GM19240 (cell line): ENCODE data around the gene CADM4.
"Not testable (repeated sequence)": the region's sequence is repeated elsewhere in the genome, so short reads cannot be mapped to it uniquely, and the experiment has no call there.

Experiments used
- DNase-seq: peaks from one replicate; pipeline ENCODE4 v3.0.0; 2011; ENCODE audit warnings: low spot score; ENCODE audit not compliant: insufficient read length

Gene CADM4, protein sequence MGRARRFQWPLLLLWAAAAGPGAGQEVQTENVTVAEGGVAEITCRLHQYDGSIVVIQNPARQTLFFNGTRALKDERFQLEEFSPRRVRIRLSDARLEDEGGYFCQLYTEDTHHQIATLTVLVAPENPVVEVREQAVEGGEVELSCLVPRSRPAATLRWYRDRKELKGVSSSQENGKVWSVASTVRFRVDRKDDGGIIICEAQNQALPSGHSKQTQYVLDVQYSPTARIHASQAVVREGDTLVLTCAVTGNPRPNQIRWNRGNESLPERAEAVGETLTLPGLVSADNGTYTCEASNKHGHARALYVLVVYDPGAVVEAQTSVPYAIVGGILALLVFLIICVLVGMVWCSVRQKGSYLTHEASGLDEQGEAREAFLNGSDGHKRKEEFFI

DNA sequence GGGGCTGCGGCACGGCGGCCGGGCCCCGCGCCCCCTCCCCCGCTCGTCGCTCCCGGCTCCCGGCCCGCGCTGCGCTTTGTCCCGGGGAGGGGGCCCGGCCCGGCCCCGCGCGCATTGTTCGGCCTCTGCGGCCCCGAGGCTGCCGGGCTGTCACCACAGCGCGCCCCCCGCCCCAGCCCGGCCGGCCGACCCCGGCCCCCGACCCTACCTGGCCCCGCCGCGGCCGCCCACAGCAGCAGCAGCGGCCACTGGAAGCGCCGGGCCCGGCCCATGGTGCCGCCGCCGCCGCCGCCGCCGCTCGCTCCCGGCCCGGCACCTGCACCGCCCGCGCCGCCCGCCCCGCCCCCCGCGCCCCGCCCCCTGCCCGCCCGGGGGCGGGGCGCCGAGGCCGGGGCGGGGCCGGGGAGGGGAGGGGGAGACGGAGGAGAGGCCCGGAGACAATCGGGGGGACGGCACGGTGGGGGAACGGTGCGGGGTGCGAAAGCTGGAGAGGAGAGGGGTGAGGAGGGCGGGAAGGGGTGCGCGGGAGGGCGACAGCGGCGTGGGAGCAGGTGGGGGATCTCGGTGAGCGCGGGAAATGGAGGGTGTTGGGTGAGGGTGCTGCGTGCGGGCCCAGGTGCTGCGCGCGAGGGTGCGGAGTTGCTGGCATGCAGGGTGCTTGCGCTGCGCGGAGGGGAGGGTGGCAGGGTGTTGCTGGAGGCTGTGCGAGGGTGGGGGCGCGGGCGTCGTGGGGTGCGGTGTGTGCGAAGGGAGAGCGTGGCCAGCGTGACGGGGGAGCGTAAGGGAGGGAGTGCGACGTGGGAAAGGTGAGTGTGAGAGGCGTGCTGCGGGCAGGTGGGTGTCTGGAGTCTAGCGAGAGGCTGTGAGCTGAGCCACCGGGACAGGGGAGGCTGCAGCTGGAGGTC, at the start of gene CADM4:
TSS of gene CADM4 (minus strand) at position 332 of the 905 bp plus-strand sequence. CDS start at position 272, 60 bp downstream.
- no peak for DNase-seq

- no peak for DNase-seq
These were observed 48.5 kb upstream of the CADM4 start for GRCh38 chr19:43688059-43688701.

GRCh38 chr19:43687660-43687997, 48.0 kb upstream of the CADM4 start:
- no peak for DNase-seq

- DNase-seq, result no peak
These were observed 44.7 kb upstream of the CADM4 start for GRCh38 chr19:43684326-43684725.

- DNase-seq, result no peak
These were observed 44.3 kb upstream of the CADM4 start for GRCh38 chr19:43683905-43684304.

DNA sequence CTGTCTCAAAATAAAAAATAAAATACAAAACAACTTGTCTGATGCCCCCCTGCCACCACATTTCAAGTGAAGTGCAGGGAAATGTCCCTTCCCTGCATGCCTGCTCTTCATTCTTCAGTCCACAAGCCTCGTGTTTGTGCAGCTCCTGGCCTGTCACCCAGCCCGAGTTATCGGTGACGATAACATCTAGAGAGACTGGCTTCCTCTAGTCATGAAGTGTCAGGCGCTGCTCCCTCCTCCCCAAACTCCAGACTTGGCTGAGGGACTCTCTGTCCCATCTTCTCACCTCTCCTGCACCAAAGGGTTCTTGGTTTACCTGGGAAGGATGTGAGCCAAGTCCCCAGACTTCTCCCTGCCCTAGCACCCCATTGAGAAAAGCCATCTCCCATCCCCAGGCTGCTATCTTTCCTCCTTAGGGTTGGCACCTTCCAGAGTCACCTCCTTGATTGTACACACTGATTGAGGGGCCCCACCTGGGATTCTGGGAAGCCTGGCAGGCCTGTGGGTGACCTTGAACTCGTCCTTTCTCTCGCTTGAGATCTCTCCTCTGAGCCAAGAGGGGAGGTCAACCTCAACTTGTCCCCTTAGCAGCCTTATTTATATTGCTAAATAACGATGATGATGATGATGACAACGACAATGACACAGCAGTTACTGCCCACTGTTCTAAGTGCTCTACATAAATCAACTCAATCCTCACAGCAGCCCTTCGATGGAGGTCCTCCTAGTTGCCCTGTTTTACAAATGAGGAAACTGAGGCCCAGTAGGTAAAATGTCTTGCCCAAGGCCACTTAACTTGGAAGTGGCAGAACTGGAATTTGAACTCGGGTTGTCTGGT, 43.4 kb upstream of the CADM4 start:
- DNase-seq, result no peak

DNA sequence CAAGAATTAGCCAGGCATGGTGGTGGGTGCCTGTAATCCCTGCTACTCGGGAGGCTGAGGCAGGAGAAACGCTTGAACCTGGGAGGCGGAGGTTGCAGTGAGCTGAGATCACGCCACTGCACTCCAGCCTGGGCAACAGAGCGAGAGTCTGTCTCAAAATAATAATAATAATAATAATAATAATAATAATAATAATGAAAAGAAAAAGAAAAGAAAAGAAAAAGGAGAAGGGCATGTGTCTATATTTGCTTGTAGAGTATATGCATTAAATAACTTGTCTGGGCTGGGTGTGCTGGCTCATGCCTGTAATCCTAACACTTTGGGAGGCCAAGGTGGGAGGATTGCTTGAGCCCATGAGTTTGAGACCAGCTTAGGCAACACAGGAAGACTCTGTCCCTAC, 42.6 kb upstream of the CADM4 start:
- DNase-seq, result not testable (repeated sequence)

- DNase-seq, result no peak
These were observed 42.2 kb upstream of the CADM4 start for GRCh38 chr19:43681821-43682220.

DNA sequence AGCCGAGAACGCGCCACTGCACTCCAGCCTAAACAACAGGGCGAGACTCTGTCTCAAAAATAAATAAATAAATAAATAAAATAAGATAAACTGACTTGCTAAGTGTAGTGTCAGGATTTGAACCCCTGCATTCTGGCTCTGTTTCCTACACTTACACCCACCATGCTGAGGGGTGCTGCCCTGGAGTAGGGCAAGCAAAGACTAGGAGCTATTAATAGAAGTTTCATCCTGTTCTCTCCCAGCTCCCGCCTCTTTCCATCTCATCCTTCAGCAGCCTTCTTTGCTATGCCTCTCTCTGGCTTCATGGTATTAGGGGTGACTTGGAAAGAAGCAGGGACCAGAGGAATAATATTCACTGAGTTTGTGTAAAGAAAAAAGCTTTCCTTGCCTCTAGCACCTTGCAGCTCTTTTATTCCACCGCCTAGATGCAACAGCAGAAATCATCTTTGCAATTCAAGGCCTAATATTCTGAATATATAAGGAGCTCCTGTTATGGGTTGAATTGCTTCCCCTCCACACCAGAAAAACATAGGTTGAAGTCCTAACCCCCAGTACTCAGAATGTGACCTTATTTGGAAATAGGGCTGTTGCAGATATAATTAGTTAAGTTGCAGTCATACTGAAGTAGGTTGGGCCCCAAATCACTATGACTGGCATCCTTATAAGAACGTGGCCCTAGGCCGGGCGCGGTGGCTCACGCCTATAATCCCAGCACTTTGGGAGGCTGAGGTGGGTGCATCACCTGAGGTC, 39.0 kb upstream of the CADM4 start:
- DNase-seq, result no peak

- no peak for DNase-seq
These were observed 36.3 kb upstream of the CADM4 start for GRCh38 chr19:43675906-43676305.

DNA sequence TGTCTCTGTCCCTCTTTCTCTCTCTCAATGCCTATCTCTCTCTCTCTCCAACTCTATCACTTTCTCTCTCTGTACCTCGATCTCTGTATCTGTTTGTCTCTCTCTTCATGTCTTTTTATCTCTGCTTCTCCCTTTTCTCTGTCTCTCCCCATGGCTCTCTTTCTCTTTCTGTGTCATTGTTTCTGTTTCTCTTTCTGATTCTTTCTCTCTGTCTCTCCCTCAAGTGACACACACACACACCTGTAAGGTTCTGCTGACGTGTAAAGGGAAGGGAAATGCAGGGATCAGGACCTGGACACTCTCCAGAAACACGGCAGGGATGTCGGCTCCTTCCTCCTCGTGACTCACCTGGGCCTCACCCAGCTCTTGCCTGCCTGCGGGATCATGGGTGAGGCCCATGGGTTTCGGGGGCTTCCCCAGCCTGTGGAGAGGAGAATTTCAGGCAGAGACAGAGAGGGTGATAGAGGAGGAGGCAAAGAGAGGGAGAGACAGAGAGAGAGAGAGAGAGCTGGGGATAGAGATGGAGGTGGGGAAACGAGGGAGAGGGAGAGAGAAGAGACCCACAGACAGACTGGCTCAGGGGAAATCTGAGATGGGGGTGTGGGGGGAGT, 35.7 kb upstream of the CADM4 start:
- DNase-seq, result no peak

- no peak for DNase-seq
These were observed 34.9 kb upstream of the CADM4 start for GRCh38 chr19:43674596-43674995.

DNA sequence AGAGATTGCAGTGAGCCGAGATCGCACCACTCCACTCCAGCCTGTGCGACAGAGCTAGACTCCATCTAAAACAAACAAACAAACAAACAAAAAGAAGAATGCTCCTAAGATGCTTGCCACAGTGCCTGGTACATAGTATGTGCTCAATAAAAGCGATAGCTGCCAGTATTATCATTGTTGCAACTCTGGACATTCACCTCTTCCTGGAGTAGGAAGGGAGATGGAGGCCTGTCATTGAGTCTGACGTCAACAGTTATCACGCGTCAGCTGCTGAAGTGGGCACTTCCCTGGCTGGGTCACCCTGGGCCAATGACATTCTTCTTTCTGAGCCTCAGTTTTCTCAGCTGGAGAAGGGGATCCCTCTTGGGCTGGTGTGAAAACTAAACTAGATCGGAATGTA, 34.5 kb upstream of the CADM4 start:
- DNase-seq, result no peak

DNA sequence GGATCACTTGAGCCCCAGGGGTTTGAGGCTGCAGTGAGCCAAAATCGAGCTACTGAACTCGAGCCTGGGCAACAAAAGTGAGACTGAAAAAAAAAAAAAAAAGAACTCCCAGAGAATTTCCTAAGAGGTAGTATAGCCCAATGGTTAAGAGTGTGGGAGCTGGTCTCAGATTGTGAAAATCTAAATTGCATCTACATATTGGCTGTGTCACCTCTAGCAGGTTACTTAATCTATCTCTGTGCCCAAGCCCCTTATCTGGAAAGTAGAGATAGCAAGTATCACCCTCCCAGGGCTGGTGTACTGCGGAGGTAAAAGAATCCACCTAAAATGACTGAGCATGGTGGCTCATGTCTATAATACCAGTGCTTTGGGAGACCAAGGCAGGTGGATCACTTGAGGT, 34.0 kb upstream of the CADM4 start:
- DNase-seq, result no peak

- no peak for DNase-seq
These were observed 32.5 kb upstream of the CADM4 start for GRCh38 chr19:43672061-43672679.

DNA sequence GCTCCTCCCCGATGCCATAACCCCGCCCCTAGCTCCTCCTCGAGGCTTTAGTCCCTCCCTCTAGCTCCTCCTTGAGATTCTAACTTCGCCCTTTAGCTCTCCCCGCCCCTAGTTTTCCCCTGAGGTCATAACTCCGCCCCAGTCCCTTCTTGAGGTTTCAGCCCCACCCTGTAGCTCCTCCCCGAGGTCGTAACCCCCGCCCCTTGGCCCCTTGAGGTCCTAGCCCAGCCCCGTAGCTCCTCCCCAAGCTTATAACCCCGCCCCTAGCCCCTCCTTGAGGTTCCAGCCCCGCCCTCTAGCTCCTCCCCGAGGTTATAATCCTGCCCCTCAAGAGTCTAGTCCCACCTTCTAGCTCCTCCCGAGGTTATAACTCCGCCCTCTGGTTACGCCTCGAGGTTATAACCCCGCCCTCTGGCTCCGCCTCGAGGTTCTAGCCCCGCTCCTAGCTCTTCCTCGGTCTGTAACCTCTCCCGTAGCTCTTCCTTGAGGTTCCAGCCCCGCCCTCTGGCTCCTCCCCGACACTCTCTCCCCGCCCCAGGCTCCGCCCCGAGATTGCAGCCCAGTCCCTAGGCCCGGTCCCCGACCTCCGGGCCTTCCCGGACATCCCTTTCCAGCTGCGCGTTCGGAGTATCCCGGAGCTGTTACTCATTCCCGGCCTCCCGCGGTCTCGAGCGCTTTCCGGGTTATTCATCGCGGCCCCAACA, 28.9 kb upstream of the CADM4 start:
- DNase-seq, result peak; percentile 80

- no peak for DNase-seq
These were observed 28.3 kb upstream of the CADM4 start for GRCh38 chr19:43667876-43668405.

DNA sequence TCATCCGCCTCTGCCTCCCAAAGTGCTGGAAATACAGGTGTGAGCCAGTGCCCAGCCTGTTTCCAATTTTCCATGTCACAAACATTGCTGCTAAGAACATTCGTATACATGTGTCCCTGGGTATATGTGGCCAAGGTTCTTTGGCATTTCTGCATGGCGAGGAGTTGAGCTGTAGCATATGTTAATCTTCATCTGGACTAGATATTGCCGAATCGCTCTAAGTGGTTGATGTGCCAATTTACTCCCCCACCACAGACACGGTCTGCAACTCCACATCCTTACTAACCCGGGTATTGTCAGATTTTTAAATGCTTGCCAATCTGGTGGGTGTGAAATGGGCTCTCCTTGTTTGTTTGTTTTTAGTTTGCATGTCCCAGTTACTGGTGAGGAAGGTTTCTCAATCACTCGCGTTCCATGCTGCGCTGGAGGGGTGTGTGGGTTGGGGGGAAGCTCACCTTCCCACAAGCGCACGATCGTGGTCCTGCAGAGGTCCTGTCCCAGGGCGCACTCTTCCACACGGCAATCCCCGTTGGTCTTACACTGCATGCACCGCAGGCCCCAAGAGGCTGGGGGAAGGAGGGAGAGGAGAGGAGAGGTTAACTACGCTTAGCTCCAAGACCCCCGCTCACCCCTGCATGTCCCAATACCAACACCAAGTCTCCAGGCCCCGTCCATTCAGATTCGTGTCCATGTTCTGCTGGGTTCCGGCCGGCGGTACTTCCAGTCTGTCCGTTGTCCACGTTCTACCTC, 27.7 kb upstream of the CADM4 start:
- DNase-seq, result no peak
